ENCODE results near the gene RECK. TPM values are rescaled to one million over a fixed set of nuclear protein-coding genes. Genes with fewer than 3 reads are reported as not detected.
"Not testable (repeated sequence)": the region's sequence is repeated elsewhere in the genome, so short reads cannot be mapped to it uniquely, and the experiment has no call there.

Gene RECK
- total RNA-seq, 1 donor from 2014 or later: 11.7 TPM

DNA sequence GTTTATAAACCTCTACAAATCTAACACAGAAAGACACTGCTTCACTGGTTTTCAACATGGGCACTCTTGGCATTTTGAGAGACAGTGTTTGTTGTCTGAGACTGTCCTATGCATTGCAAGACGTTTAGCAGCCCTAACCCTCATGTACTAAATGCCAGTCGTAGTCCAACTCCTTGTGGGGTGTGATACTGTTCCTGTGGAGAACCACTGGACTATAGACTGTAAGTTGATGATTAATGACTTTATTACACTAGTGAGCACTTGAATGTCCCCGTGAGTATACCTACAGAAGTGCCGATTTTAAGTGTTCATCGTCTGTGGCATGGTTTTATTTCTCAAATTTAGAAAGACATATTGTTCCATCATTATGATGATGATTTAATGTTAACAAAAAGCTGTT lies 46.2 kb downstream of the RECK start:
- Mint-ChIP-seq H3K36me3 (peaks cover 21% of the 10 kb centered on the region), H3K9me3 (no peaks in the 10 kb centered on the region), H3K27me3 (no peaks in the 10 kb centered on the region), H3K27ac (no peak overlapping the region), H3K4me3 (no peak overlapping the region), H3K4me1 (ENCODE audit: unreplicated experiment) (peaks cover 8% of the 10 kb centered on the region)
- TF ChIP-seq, protein P1, sequence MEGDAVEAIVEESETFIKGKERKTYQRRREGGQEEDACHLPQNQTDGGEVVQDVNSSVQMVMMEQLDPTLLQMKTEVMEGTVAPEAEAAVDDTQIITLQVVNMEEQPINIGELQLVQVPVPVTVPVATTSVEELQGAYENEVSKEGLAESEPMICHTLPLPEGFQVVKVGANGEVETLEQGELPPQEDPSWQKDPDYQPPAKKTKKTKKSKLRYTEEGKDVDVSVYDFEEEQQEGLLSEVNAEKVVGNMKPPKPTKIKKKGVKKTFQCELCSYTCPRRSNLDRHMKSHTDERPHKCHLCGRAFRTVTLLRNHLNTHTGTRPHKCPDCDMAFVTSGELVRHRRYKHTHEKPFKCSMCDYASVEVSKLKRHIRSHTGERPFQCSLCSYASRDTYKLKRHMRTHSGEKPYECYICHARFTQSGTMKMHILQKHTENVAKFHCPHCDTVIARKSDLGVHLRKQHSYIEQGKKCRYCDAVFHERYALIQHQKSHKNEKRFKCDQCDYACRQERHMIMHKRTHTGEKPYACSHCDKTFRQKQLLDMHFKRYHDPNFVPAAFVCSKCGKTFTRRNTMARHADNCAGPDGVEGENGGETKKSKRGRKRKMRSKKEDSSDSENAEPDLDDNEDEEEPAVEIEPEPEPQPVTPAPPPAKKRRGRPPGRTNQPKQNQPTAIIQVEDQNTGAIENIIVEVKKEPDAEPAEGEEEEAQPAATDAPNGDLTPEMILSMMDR (conservative IDR thresholded peaks at IDR 0.05): no peak
- no peak for DNase-seq (ENCODE audit: extremely low spot score, unreplicated experiment)

DNA sequence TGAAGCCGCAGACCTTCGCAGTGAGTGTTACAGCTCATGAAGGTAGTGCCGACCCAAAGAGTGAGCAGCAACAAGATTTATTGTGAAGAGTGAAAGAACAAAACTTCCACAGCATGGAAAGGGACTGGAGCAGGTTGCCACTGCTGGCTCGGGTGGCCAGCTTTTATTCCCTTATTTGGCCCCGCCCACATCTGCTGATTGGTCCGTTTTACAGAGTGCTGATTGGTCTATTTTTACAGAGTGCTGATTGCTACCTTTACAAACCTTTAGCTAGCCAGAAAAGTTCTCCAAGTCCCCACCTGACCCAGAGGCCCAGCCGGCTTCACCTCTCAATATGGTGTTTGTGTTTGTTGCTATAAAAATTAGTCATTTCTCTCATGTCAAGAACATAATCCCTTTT lies 49.7 kb downstream of the RECK start:
- Mint-ChIP-seq H3K27ac (no peak overlapping the region), H3K27me3 (no peaks in the 10 kb centered on the region), H3K9me3 (no peaks in the 10 kb centered on the region), H3K4me3 (no peak overlapping the region), H3K36me3 (peaks cover 17% of the 10 kb centered on the region), H3K4me1 (ENCODE audit: unreplicated experiment) (peaks cover under 1% of the 10 kb centered on the region)
- TF ChIP-seq, protein P1 (conservative IDR thresholded peaks at IDR 0.05): no peak
- DNase-seq (ENCODE audit: extremely low spot score, unreplicated experiment): no peak

DNA sequence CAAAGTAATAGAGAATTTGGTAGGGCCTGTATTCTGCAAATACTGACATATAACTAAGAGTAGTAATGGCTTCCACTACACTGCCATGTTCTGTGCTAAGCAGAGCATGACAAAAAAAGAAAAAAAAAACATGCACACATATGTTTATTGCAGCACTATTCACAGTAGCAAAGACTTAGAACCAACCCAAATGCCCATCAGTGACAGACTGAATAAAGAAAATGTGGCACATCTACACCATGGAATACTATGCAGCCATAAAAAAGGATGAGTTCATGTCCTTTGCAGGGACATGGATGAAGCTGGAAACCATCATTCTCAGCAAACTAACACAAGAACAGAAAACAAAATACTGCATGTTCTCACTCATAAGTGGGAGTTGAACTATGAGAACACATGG lies 50.3 kb downstream of the RECK start:
- not testable (repeated sequence) for H3K9me3 Mint-ChIP-seq; H3K4me3 Mint-ChIP-seq; H3K27ac Mint-ChIP-seq; H3K27me3 Mint-ChIP-seq; H3K4me1 Mint-ChIP-seq (ENCODE audit: unreplicated experiment); DNase-seq (ENCODE audit: extremely low spot score, unreplicated experiment)
- H3K36me3 Mint-ChIP-seq: peaks cover 22% of the 10 kb centered on the region

DNA sequence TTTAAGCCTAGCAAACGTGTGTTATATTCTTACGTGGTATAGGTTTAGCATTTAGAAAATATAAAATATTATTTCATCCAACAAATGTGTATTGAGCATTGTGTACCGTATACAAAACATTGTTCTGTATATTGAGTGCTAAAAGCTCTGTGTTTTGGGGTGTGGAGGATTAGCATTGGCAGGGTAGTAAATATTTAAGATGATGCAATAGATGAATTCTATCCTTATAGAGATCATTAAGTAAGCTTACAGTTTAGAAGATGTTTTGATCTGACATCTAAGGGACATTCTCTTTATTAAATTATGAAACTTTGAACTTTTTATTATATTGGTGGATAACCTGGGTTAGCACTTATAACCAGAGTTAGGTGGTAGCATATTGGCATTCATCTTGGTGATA lies 51.3 kb downstream of the RECK start:
- H3K4me1 Mint-ChIP-seq (ENCODE audit: unreplicated experiment): peaks cover 6% of the 10 kb centered on the region
- H3K27me3 Mint-ChIP-seq: no peaks in the 10 kb centered on the region
- H3K4me3 Mint-ChIP-seq: no peak overlapping the region
- DNase-seq (ENCODE audit: extremely low spot score, unreplicated experiment): no peak
- no peaks in the 10 kb centered on the region for H3K9me3 Mint-ChIP-seq
- TF ChIP-seq, protein P1 (conservative IDR thresholded peaks at IDR 0.05): no peak
- H3K27ac Mint-ChIP-seq: no peak overlapping the region
- H3K36me3 Mint-ChIP-seq: peaks cover 19% of the 10 kb centered on the region

DNA sequence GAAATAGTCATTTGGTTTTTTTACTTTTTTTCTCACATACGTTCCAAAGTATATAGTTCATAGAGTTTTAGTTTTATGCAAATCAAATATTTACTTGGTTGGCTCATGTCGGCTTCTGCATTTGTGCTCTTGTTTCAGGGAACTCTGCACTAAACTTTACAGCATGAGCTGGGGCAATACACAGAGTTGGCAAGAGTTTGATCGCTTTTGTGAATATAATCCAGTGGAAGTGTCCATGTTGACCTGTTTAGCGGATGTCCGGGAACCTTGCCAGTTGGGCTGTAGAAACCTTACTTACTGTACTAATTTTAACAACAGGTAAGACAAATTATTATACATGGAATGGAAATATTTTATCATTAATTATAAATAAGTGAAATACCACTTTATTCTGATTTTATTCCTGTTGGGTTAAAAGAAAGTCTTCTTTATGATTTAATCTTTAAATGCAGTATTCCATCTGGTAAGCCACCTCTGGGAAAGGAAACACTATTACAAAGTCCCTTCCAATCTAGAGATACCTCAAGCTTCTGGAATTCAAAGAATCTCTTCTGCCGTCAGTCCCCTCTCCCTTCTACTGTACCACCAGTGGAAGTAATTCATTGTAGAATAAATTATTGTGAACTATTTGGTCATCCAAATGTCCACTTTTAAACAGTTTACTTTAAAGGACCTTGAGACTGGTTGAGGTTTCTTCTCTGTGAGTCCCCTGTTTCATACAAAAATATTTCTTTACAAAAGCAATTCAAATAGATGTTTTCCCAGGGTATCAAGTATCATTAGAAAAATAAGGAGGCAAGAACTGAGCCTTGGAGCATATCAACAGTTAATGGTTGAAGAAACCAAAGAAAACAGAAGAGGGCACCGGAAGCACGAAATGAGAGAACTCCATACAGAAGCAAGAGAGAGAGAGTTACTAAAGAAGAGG lies 54.6 kb downstream of the RECK start:
- TF ChIP-seq, protein P1 (conservative IDR thresholded peaks at IDR 0.05): no peak
- DNase-seq (ENCODE audit: extremely low spot score, unreplicated experiment): no peak
- H3K27me3 Mint-ChIP-seq: no peaks in the 10 kb centered on the region
- H3K4me1 Mint-ChIP-seq (ENCODE audit: unreplicated experiment): peaks cover 6% of the 10 kb centered on the region
- no peaks in the 10 kb centered on the region for H3K9me3 Mint-ChIP-seq
- H3K4me3 Mint-ChIP-seq: no peak overlapping the region
- peak overlapping the region; percentile 0 for H3K27ac Mint-ChIP-seq
- H3K36me3 Mint-ChIP-seq: peaks cover 15% of the 10 kb centered on the region

DNA sequence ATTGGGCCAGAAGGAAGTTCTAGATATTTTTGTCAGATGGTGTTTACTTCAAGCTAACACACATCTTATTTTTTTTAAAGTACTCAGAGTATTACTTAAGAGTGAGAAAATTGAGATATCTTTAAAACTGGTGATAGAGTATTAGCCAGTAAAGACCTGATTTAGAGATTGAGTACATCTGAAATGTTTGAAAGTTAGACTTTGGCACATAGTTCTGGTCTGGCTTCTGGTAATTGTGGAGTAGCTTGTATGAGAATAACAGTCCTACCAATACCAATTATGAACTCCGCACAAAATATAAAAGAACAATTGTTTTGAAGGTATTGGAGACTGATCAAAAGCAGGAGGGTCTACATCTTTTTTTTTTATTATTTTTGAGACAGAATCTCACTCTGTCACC lies 55.3 kb downstream of the RECK start:
- TF ChIP-seq, protein P1 (conservative IDR thresholded peaks at IDR 0.05): no peak
- no peak overlapping the region for H3K4me3 Mint-ChIP-seq
- peaks cover 6% of the 10 kb centered on the region for H3K4me1 Mint-ChIP-seq (ENCODE audit: unreplicated experiment)
- DNase-seq (ENCODE audit: extremely low spot score, unreplicated experiment): no peak
- H3K27me3 Mint-ChIP-seq: no peaks in the 10 kb centered on the region
- peak overlapping the region; percentile 0 for H3K27ac Mint-ChIP-seq
- H3K36me3 Mint-ChIP-seq: peaks cover 8% of the 10 kb centered on the region
- H3K9me3 Mint-ChIP-seq: no peaks in the 10 kb centered on the region

All from type B pancreatic cell (in vitro differentiated cells).